ENCODE data around the gene ERC1.

GRCh38 chr12:1277905-1278304 lies 286.9 kb downstream of the ERC1 start:
- TF ChIP-seq CTCF (conservative IDR thresholded peaks at IDR 0.05 in 1 of 2, IDR thresholded peaks at IDR 0.05 in 1 of 2; ENCODE audit: low read depth in 1 of 2, low read length in 2 of 2) (no peak), EZH2 (IDR thresholded peaks at IDR 0.05; ENCODE audit: low read length, missing control alignments) (no peak)
